Measurements from ENCODE around the gene PDCD2.

DNA sequence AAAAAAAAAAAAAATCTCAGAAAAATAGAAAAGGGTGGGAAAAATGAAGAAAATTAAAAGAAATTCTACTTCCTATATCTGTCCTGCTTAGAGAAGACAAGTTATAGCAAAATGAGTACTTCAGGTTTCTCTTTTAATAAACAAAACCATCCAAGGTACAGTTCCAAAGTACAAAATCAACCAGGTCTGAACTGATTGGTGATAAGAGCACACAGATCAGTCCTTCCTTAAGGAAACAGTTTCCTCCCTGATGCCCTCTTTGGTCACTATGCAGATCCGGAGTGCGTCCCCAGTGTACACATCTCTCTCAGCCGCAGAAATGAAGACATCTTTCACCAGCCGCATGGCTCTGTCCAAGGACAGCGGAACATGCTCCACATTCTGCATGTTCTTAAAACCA is 49.4 kb downstream of the PDCD2 start:
- TF ChIP-seq, protein P1, sequence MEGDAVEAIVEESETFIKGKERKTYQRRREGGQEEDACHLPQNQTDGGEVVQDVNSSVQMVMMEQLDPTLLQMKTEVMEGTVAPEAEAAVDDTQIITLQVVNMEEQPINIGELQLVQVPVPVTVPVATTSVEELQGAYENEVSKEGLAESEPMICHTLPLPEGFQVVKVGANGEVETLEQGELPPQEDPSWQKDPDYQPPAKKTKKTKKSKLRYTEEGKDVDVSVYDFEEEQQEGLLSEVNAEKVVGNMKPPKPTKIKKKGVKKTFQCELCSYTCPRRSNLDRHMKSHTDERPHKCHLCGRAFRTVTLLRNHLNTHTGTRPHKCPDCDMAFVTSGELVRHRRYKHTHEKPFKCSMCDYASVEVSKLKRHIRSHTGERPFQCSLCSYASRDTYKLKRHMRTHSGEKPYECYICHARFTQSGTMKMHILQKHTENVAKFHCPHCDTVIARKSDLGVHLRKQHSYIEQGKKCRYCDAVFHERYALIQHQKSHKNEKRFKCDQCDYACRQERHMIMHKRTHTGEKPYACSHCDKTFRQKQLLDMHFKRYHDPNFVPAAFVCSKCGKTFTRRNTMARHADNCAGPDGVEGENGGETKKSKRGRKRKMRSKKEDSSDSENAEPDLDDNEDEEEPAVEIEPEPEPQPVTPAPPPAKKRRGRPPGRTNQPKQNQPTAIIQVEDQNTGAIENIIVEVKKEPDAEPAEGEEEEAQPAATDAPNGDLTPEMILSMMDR (IDR thresholded peaks at IDR 0.05; ENCODE audit: poor library complexity) = no peak
- no peak for TF ChIP-seq EZH2 (IDR thresholded peaks at IDR 0.05; ENCODE audit: borderline replicate concordance)
- TF ChIP-seq EZH2phosphoT487 (IDR thresholded peaks at IDR 0.05; ENCODE audit: low read depth, severe bottlenecking, unreplicated experiment) = no peak

All from hepatocyte (in vitro differentiated cells).